GM18867 (cell line): ENCODE data around the gene METTL24.
"Not testable (repeated sequence)": the region's sequence is repeated elsewhere in the genome, so short reads cannot be mapped to it uniquely, and the experiment has no call there.

Experiments
- ATAC-seq: cut with Tn5 transposase; IDR thresholded peaks from one replicate; pipeline ENCODE4 v1.9.1; 2021; ENCODE audit warnings: mild to moderate bottlenecking, moderate library complexity; ENCODE audit not compliant: unreplicated experiment

METTL24 gene

GRCh38 chr6:110364364-110365105, 6.4 kb upstream of the METTL24 start:
- ATAC-seq, result no peak

- ATAC-seq, result no peak
Measured at GRCh38 chr6:110363748-110364147, 5.6 kb upstream of the METTL24 start.

GRCh38 chr6:110360676-110361075, 2.5 kb upstream of the METTL24 start:
- ATAC-seq, result no peak

GRCh38 chr6:110359556-110359955, 1.4 kb upstream of the METTL24 start:
- no peak for ATAC-seq

DNA sequence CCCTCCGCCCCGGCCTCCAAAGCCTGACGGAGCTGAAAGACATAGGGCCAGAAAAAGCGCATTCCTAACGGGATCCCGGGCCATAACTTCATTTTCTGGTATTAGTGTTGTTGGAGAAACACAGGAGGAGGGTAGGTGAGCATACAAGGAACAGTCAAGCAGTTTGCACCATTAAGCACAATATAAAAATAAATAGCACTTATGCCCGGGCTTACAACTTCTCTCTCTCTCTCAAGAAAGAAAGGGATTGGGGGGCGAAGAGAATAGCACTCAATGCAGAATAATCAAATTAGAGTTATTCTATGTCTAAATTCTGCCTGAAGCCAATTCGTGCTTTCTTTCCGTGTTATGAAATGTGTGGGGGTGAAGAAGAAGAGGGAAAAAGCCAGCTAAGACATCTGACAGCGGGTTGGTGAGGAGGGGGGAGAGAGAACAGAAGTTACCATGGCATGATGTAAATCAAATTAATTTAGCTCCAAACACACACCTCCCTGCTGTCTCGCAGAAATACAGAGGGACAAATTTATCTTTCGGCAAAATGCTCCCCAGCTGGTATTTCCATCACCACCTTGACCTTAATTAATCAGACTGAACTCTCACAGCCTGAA, 508 bp upstream of the METTL24 start:
- no peak for ATAC-seq

- no peak for ATAC-seq
Measured at GRCh38 chr6:110357298-110357663, 868 bp downstream of the METTL24 start.

DNA sequence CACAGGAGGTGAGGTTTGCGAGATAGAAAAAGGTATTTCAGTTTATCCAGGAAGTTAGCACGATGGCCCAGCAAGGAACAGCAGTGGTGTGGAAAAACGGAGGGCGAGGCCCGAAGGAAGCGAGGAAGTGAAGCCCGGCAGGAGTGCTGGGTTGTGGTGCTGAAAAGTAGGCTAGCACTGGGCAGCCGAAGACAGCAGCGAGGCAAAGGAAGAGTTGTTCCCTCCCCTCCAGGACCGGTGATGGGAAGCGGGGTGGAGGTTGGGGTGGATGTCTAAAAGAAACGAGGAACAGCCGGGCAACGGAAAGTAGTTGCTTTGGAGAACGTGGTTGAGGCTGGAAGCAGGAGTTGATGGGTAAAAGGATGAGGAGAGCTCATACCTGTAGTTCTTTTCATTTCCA, 1.4 kb downstream of the METTL24 start:
- ATAC-seq, result no peak

GRCh38 chr6:110355727-110356126, 2.4 kb downstream of the METTL24 start:
- ATAC-seq, result no peak

DNA sequence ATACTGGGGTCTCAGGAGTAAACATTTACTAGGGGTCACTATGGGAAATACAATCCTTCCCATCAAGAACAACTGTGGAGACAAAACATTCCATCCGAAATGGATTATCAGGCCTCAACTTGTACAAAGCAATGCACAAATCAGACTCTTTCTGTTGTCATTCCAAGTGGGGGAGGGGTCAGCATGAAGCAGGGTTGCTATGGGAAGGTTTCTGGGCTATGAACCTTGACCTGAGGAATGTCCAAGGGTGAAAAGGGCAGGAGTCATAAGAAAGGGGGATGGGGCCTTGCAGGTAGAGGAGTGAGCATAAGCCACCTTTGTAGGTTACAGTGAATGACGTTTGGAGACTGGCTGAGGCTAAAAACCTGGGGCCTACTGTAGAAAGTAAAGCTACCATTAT, 3.1 kb downstream of the METTL24 start:
- no peak for ATAC-seq

- no peak for ATAC-seq
Measured at GRCh38 chr6:110354153-110354552, 4.0 kb downstream of the METTL24 start.

DNA sequence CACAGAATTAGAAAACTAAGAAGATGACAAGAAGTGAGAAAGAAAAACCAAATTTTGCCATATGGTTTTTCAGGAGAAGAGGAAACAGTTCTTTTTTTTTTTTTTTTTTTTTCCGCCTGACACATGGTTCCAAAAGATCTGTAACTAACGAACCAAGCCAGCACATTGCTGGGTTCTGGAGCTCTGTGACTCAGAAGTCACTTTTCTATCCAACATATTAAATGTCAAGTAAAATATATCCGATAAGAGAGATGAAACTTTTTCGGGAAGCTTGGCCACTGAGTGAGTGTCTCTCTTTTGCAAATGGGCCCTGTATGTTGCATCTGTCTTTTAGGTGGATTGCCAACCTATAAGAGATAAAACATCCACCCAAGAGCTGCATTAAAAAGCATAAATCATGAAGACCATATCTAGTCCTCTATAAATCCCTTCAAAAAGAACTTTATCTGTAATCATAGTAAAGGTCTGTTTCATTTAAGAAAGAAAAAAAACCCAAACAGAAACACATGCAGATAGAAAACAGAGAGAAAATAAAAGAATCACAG, 4.6 kb downstream of the METTL24 start:
- no peak for ATAC-seq

GRCh38 chr6:110352563-110353262, 5.4 kb downstream of the METTL24 start:
- no peak for ATAC-seq

DNA sequence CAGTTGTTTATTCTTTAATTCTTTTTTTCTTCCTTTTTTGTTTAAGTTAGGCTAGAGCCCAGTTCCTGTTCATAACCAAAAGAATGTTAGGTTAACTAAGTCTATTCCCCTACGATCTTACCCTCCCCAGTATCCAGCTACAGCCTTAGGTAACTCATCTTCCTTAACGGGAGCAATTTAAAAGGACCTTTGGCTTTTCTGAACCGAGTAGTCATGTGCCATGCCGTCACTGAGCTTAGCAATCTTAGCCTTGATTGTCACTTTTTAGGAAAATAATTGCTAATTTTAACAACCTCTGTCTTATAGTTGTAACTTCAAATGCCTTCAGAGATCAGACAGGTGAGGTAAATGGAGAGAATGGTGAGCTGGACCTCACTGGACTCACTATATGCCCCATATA, 6.2 kb downstream of the METTL24 start:
- ATAC-seq, result no peak

GRCh38 chr6:110351546-110351945, 6.6 kb downstream of the METTL24 start:
- no peak for ATAC-seq

DNA sequence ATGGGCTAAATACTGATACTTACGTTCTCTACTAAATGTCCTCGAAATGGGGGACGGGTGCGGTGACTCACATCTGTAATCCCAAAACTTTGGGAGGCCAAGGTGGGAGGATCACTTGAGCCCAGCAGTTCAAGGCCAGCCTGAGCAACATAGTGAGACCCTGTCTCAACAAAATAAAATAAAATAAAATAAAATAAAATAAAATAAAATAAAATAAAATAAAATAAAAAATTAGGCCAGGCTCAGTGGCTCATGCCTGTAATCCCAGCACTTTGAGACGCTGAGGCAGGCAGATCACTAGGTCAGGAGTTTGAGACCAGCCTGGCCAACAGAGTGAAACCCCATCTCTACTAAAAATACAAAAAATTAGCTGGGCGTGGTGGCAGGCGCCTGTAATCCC, 7.6 kb downstream of the METTL24 start:
- not testable (repeated sequence) for ATAC-seq

DNA sequence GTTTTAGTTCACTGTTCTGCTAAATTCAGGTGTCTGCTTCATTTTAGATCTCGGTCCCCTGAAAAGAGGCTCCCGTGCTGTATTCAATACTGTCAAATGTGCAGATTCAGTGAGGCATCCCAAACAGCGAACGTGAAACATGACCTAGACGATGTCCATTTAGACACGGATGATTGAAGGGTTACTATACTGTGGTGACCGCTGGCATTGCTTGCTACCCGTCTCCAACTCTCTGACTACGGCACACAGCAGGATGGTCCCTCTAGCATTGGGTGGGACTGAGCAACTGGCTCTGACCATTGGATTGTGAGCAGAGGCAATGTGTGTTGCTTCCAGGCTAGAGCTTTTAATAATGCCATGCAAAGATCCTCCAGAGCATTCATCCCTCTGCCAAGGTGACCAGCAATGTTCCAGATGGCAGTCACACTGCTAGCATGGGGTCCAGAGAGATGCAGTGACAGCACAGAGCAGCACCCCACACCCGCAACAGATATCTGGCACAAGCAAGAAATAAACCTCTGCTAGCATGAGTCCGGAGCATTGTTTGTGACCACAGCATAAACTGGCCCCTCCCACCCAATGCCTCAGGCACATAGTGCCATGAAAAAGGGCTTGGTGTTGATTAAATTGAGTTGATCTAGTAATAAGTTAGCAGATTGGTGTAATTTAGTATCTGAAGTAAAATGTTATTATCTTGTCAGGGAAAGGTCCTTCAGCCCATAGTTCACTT, 9.0 kb downstream of the METTL24 start:
- no peak for ATAC-seq

- no peak for ATAC-seq
Measured at GRCh38 chr6:110345025-110345424, 13.1 kb downstream of the METTL24 start.

- no peak for ATAC-seq
Measured at GRCh38 chr6:110342759-110343158, 15.4 kb downstream of the METTL24 start.

DNA sequence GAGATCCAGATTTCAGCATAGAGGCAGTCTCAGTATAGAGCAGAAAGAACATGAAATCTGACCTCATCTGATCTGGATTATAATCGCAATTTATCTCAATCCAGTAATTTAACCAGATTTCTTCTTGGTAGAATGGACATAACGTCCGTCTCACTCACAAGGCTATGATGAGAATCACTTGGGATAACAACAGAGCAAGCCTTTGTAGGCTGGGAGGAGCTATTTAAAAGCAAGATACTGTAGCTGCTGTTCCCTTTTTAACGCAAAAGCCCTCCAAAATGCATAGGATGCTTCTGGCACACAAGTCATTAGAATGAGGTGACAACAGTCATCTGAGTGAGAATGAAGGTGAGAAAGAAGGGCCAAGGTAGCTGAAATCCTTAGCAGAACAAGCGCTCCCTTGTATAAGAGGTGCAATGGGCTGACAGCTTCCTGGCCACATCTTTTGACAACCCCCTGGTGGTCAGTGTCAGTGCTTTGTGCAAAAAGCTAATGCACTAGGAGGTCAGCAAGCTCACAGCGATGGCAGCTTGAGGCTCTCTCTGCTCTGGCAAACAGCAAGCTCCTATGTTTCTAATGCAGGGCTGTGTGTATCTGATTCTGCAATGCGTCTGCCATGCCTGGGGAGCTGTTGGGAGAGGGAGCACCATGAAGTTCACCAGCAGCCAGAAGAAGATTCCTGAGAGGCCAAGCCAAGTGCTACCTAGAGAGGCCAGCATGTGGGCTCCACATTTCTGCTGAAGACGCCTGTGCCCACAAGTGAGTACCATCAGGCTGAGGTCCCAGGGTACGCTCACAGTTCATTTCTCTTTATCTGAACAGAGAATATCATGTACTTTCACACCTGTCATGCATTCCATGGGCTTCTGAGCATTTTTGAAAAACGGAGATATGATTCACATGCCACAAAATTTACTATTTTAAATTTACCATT, 16.2 kb downstream of the METTL24 start:
- ATAC-seq, result no peak

- no peak for ATAC-seq
Measured at GRCh38 chr6:110341067-110341466, 17.1 kb downstream of the METTL24 start.
